Measurements from ENCODE around the gene PHF19.
A peak's percentile ranks its signal among the peaks of the same experiment; 100 is the strongest.

Gene PHF19

DNA sequence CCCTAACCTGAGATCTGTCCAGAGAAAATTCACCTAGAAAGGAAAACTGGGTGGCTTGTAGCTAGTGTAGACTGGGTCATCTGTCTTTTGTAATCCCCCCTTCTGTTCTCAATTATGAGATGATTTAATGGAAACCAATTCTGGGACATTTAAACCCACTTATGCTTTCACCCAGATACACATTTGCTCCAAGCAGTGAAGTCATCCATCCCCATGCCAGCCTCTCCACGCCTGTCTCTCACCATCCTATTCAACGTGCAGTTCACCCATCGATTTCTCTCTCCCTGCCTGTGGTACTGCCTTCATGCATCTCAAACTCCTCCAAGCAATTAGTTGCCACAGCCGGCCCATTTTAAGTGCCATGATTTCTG lies 1.8 kb downstream of the PHF19 start:
- DNase-seq (no peak), ATAC-seq (no peak)
- H3K27me3 Mint-ChIP-seq, result no peaks in the 10 kb centered on the region
- H3K4me3 Mint-ChIP-seq, result peak overlapping the region; percentile 84 to 88
- peak overlapping the region; percentile 91 to 96 for H3K27ac Mint-ChIP-seq
- H3K4me1 Mint-ChIP-seq, result peaks cover 84% of the 10 kb centered on the region
- no peaks in the 10 kb centered on the region for H3K9me3 Mint-ChIP-seq

DNA sequence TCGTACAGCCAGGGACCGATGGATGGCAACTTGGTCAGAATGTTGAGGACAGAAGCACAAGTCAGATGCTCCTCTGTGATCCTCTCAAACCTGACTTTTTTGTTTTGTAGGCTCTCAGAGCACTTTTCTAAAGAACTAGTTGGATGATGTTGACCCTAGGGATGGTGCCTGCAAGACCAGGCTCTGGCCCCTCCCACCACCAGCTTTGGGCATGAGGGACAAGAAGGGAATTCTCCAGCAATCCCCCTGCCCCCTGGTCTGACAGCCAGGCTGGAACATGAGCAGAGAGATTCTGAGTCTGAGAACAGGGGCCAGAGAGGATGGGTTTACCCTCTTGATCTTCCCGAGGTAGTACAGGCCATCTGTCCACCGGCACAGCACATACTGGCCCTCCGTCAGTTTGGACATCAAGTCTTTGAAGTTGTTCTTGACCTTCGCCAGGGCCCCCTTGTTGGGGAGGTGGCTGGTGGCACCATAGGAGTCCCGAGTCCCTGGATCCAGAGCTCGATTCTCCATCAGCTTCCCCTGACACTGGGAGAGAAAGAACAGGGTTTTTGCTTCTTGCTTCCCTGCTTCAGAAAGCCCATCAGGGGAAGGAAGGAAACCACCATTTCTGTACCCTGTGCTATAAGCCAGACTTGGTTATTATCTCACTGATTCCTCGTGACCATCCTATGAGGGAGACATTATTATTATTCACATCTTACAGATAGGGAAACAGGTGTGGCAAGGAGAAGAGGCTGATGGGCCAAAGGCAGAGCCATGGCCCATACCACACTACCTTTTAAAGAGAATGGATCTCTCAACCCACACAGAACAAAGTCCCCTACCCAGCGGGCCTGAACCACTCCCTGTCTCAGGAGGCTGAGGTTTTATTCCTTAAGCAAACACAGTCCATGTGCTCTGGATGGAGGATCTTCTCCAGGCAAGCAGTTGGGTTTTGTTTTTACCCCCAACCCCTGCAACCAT lies 2.5 kb downstream of the PHF19 start:
- H3K4me1 Mint-ChIP-seq, result peaks cover 84% of the 10 kb centered on the region
- H3K9me3 Mint-ChIP-seq, result no peaks in the 10 kb centered on the region
- no peaks in the 10 kb centered on the region for H3K27me3 Mint-ChIP-seq
- ATAC-seq (no peak), DNase-seq (no peak)
- H3K4me3 Mint-ChIP-seq, result peak overlapping the region; percentile 84 to 88
- peak overlapping the region; percentile 16 to 91 for H3K27ac Mint-ChIP-seq

DNA sequence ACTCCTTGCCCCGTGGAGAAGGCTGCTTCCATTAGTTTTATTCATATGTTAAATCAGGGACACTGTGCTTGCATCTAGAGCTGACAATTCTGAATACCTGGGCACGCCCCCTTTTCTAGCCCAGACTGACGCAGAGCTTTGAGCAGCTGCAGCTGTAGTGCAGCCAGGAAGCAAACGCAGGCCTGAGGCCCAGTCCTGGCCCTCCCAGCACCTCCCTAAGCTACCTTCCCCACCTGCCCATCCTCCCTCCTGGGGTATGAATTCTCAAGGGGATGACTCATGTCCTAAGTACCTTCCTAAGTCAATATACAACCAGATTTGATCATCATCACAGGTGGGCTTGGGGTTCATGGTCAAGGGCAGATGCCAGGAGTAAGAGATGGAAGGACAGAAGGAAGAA lies 3.5 kb downstream of the PHF19 start:
- no peak for ATAC-seq
- no peak for DNase-seq
- no peaks in the 10 kb centered on the region for H3K9me3 Mint-ChIP-seq
- H3K4me3 Mint-ChIP-seq, result peak overlapping the region; percentile 84 to 88
- H3K27ac Mint-ChIP-seq, result no peak overlapping the region
- H3K4me1 Mint-ChIP-seq, result peaks cover 84% of the 10 kb centered on the region
- H3K27me3 Mint-ChIP-seq, result no peaks in the 10 kb centered on the region

DNA sequence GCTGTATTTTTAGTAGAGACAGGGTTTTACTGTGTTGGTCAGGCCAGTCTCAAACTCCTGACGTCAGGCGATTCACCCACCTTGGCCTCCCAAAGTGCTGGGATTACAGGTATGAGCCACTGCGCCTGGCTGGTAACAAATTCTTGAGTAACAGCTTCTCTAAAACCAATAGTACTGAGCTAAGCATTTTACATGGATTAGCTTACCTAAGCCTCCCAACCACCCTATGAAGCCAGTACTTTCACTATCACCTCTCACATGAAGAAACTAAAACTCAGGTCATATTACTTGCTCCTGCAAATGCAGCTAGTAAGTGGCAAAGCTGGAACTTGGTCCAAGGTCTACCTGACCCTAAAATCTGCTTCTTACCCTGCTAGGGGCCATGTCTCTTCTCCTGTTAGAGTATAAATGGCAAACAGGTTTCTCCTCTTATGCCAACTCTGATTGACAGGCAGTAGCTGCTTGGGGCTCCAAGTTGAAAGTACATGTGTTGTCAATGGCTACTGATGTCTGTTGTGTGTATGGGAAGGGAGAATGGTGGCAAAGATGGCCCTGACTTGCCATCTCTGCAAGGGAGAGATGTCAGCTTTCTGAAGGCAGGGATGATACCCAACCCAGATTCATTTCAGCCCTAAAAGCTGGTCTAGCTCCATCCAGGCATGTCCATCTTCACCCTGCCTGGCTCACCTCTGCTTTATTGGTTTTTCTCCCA lies 4.0 kb downstream of the PHF19 start:
- DNase-seq (no peak), ATAC-seq (no peak)
- Mint-ChIP-seq H3K27me3 (no peaks in the 10 kb centered on the region), H3K4me3 (no peak overlapping the region), H3K9me3 (no peaks in the 10 kb centered on the region), H3K4me1 (peaks cover 84% of the 10 kb centered on the region), H3K27ac (no peak overlapping the region)

DNA sequence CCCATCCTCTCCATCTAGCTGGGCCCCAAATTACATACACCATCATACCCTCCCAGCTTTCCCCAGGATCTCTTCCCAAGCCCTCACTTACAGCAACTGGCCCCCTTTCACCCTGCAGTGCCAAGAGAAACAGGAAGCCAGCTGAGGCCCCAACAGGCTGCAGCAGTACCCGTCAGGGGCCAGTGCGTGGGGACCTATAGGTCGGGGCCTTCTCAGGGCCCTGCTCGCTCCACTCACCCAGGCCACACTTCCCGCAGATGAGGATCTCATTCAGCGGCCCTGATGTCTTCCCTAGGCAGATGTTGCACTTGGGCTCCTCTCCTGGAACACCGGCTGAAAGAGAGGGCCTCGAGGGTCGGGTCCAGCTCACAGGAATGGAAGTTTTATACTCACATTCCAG lies 6.8 kb downstream of the PHF19 start:
- ATAC-seq (no peak), DNase-seq (no peak)
- Mint-ChIP-seq H3K27ac (peak overlapping the region in 1 of 2 donors; percentile 88), H3K4me1 (peaks cover 82% of the 10 kb centered on the region), H3K4me3 (peak overlapping the region; percentile 19 to 26), H3K27me3 (no peaks in the 10 kb centered on the region), H3K9me3 (no peaks in the 10 kb centered on the region)

DNA sequence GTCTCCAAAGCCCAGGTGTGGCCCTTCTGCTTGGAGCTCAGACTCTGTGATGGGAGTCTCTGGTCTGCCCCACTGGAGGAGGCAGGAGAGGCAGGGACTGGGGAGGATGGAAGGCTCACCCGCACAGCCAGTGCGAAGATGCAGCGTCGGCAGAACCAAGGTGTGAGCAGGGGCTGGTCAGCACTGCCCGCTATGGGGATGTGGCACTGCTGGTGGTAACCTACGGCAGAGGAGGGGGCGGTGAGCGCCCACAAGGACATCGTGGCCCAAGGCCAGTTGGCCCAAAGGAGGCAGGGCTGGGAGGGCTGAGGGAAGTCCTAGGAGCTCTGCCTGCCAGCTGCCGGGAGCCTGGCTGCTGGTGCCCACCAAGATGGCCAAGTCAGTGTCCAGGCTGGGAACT lies 7.3 kb downstream of the PHF19 start:
- peaks cover 77% of the 10 kb centered on the region for H3K4me1 Mint-ChIP-seq
- H3K4me3 Mint-ChIP-seq, result peak overlapping the region; percentile 53 to 87
- H3K27me3 Mint-ChIP-seq, result no peaks in the 10 kb centered on the region
- no peaks in the 10 kb centered on the region for H3K9me3 Mint-ChIP-seq
- H3K27ac Mint-ChIP-seq, result peak overlapping the region; percentile 67 to 81
- ATAC-seq (no peak), DNase-seq (no peak)

DNA sequence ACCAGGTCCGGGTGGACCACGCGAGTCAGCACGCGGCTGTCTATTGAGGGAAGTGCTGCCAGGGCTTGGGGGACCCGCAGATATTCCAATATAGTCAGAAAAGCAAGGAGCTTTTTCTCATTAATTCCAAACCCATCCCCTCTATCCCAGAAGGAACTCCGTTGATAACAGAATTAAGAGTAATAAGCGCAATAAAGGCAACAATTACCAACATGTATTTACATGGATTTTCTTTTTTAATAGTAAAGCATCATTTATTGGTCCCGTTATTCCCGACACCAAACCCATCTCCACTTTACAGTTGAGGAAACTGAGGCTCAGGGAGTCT lies 7.7 kb downstream of the PHF19 start:
- H3K4me3 Mint-ChIP-seq, result peak overlapping the region; percentile 87 to 88
- no peaks in the 10 kb centered on the region for H3K9me3 Mint-ChIP-seq
- H3K4me1 Mint-ChIP-seq, result peaks cover 73% of the 10 kb centered on the region

DNA sequence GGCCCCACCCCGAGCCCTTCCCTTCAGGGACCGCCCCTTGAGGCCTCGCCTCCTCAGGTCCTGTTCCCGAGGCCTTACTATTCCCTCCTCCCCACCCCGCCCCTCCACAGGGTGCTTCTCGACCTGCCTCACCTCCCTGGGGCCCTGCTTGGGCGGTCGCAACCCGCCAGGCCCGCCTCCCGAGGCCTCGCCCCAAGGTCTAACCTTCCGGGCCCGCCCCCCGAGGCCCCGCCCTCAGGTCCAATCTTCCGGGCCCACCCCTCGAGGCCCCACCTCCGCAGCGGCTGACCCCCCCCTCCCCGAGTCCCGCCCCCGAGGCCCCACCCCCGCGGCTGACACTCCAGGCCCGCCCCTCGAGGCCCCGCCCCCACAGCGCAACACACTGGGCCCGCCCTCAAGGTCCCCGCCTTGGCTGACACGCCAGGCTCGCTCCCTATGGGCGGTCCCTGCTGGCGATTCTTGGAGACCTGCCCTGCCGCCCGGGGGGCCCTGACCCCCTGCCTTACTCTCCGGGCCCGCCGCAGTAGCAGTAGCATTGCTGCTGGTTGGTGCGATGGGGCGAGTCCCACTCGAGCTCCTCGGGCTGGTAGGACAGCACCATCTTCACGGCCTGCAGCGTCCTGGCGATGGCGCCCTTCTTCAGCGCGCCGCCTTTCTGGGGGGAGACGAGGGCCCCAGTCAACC lies 8.2 kb downstream of the PHF19 start:
- DNase-seq (peak; percentile 94), ATAC-seq (peak; percentile 89)
- no peaks in the 10 kb centered on the region for H3K9me3 Mint-ChIP-seq
- H3K4me3 Mint-ChIP-seq, result peak overlapping the region; percentile 87 to 88
- peaks cover 73% of the 10 kb centered on the region for H3K4me1 Mint-ChIP-seq
- H3K27ac Mint-ChIP-seq, result peak overlapping the region; percentile 94 to 96
- H3K27me3 Mint-ChIP-seq, result no peaks in the 10 kb centered on the region

More for the DNA sequence above, 7.7 kb downstream of the PHF19 start:
- ATAC-seq, result no peak
- DNase-seq, result no peak
- Mint-ChIP-seq H3K27me3 (no peaks in the 10 kb centered on the region), H3K27ac (peak overlapping the region; percentile 94 to 96)

DNA sequence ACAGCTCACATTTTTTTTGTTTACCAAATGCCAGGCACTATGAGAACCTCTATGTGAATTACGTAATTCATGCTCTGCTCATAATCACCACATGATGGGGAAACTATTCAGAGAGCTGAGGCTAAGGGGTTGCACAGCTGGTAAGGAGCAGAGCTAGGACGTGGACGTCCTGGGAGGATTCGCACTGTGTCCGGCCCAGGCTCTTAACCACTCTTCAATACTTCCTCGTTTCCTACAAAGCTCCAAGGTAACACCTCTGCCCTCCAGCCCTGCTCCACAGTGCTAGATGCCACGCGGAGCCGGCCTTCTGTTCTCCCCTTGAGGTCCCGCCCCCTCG lies 8.7 kb downstream of the PHF19 start:
- H3K4me3 Mint-ChIP-seq, result peak overlapping the region; percentile 72 to 74
- peak overlapping the region in 1 of 2 donors; percentile 69 for H3K27ac Mint-ChIP-seq
- DNase-seq (no peak), ATAC-seq (peak; percentile 10)
- H3K9me3 Mint-ChIP-seq, result no peaks in the 10 kb centered on the region
- H3K27me3 Mint-ChIP-seq, result no peaks in the 10 kb centered on the region
- peaks cover 72% of the 10 kb centered on the region for H3K4me1 Mint-ChIP-seq

DNA sequence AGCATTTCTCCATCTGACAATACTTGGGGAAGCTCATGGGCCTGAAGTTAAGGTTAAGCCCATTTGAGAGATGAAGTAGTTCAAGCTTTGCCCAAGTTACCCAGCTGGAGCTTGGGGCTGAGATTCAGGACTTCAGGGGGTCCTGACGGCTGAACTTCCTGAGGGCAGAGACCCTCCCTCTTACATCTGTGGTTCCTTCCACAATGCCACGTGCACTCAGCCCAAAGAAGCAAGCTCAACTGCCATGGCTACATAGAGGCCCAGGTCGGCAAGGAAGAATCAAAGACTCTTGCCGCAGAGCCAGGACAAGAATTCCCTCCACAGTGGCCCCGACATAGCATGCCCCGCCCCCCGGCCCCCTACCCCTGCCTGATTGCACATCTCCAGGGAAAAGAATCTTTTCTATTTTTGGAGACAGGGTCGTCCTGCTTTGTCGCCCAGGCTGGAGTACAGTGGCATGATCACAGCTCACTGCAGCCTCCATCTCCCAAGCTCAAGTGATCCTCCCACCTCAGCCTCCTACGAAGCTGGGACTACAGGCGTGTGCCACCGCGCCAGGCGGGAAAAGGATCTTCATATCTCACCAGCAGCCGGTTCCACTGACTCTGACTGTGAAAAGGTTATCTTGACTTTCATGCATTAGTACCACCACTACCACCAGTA lies 9.2 kb downstream of the PHF19 start:
- ATAC-seq, result no peak
- H3K27me3 Mint-ChIP-seq, result no peaks in the 10 kb centered on the region
- H3K9me3 Mint-ChIP-seq, result no peaks in the 10 kb centered on the region
- H3K27ac Mint-ChIP-seq, result peak overlapping the region in 1 of 2 donors; percentile 69
- DNase-seq, result no peak
- peaks cover 72% of the 10 kb centered on the region for H3K4me1 Mint-ChIP-seq
- H3K4me3 Mint-ChIP-seq, result peak overlapping the region; percentile 72 to 74

DNA sequence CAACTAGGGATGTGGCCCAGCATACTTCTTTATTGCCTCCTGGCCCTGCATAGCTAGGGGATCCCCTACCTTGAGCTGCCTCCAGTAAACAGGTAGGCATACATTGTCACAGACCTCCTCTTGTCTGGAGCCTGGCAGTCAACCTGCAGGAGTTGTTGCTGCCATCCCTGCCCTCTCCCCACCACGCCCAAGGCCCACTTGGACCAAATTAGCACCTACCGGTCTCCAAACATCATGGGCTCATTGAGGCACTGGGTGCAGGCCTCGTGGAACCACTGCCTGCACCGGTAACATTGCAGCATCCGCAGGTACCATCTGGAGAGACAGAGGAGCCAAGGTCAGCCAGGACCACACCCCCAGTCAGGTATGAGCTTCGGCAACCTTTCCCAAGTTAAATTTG lies 10.3 kb downstream of the PHF19 start:
- no peak for DNase-seq
- no peaks in the 10 kb centered on the region for H3K27me3 Mint-ChIP-seq
- H3K4me1 Mint-ChIP-seq, result peaks cover 65% of the 10 kb centered on the region
- no peak for ATAC-seq
- no peaks in the 10 kb centered on the region for H3K9me3 Mint-ChIP-seq
- no peak overlapping the region for H3K4me3 Mint-ChIP-seq
- H3K27ac Mint-ChIP-seq, result no peak overlapping the region

DNA sequence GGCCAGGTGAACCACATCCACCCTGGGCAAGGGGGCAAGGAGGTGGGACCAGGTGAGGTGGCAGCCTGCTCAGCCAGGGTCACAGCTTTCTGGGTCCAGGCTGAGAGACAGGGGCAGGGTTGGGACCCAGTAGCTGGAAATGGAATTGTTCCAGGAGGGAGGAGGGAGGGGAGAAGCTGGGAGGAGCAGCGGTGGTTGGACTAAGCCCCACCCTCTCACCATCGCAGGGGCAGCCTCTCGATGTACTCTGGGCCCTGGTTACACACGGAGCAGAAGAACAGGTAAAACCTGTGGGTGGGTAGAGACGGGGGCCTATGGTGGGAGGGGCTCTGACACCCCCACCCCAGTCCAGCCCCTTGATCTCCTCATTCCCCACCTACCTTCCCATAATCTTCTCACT lies 11.2 kb downstream of the PHF19 start:
- DNase-seq, result no peak
- Mint-ChIP-seq H3K4me3 (no peak overlapping the region), H3K9me3 (no peaks in the 10 kb centered on the region), H3K27ac (peak overlapping the region; percentile 40 to 87), H3K27me3 (no peaks in the 10 kb centered on the region), H3K4me1 (peaks cover 62% of the 10 kb centered on the region)
- no peak for ATAC-seq

DNA sequence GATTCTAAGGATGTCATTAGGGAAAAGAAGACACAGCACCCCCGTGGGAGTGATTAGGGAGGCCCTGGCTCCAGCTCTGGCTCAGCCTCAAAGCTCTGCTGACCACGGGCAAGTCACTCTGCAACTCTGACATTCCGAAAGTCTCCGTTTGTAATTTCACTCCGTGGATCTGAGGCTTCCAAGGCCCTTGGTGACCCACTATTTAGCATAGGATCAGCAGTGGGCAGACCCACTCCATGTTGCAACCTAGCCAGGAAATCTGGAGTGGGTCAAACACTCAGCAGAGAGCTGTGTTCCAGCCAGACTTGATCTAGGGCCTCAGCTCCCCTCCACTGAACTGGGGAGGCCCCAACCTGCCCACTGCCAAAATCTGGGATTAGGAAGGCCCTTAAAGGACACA lies 11.8 kb downstream of the PHF19 start:
- DNase-seq (no peak), ATAC-seq (no peak)
- no peak overlapping the region for H3K27ac Mint-ChIP-seq
- H3K9me3 Mint-ChIP-seq, result no peaks in the 10 kb centered on the region
- H3K4me3 Mint-ChIP-seq, result no peak overlapping the region
- H3K4me1 Mint-ChIP-seq, result peaks cover 63% of the 10 kb centered on the region
- H3K27me3 Mint-ChIP-seq, result no peaks in the 10 kb centered on the region

DNA sequence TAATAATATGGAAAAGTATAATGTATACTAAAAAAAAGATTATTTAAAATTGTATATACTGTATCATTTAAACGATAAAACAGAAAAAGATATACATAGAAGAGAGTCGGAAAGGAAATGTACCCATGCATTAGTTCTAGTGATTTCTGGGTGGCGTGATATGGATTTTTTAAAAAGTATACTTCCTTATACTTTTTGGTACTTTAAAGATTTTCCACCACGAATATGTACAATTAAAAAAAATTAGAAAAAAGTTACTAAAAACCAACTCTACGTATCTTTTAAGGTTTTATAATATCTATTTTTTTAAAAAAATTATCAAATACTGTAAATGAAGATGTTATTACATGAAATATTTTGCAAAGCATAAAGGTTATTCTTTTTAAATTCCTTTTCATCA lies 12.3 kb downstream of the PHF19 start:
- no peak for ATAC-seq
- Mint-ChIP-seq H3K4me3 (no peak overlapping the region), H3K9me3 (no peaks in the 10 kb centered on the region), H3K4me1 (peaks cover 63% of the 10 kb centered on the region), H3K27ac (no peak overlapping the region), H3K27me3 (no peaks in the 10 kb centered on the region)
- DNase-seq, result no peak

DNA sequence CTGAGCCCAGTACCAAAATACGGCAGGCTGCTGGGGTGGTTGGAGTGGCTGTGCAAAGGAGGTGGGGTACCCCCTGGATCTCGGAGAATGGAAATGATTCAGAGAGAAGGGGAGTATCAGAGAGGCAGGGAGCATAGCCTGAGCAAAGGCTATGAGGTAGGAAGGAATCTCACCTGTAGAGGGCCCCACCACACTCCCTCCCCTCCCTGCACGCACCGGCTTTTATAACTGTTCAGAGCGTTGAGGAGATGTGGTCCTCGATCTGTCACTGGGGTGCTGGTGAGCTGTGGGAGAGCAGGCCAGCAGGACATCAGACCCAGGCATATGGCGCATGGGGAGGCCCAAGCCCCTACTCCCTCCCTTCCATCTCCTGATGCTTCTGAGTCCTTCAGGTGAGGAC lies 13.2 kb downstream of the PHF19 start:
- ATAC-seq, result no peak
- H3K4me1 Mint-ChIP-seq, result peaks cover 60% of the 10 kb centered on the region
- H3K27ac Mint-ChIP-seq, result no peak overlapping the region
- H3K27me3 Mint-ChIP-seq, result no peaks in the 10 kb centered on the region
- no peak for DNase-seq
- H3K9me3 Mint-ChIP-seq, result no peaks in the 10 kb centered on the region
- no peak overlapping the region for H3K4me3 Mint-ChIP-seq

All from stimulated activated naive CD8-positive, alpha-beta T cell treated with anti-CD3 and anti-CD28 coated beads, Interleukin-15, amount 100 ng/mL, for 72 hours (primary cell).